Measurements from ENCODE around the gene STIM2.

STIM2 gene

GRCh38 chr4:26871611-26872010 is 11.0 kb downstream of the STIM2 start:
- POLR2A ChIA-PET: no interaction called here
- no peak for DNase-seq
- CTCF ChIA-PET: interaction anchor here (2.0 kb wide), 1 partner anchor 9 kb away, joined by 7 read pairs; no protein-coding TSS in a partner anchor
- Histone ChIP-seq H3K4me3 (ENCODE audit: control insufficient read depth in 1 of 7, extremely low read depth in 1 of 7, insufficient read depth in 4 of 7, low read depth in 2 of 7, low read length in 6 of 7) (no peak overlapping the region), H3K4me1 (ENCODE audit: control extremely low read depth in 1 of 4, control insufficient read depth in 4 of 4, insufficient read depth in 4 of 4, low read length in 3 of 4) (peaks cover 4 to 25% (median 16%) of the 10 kb centered on the region in 4 experiments), H3K27ac (ENCODE audit: insufficient read depth in 1 of 2, low read depth in 1 of 2, low read length in 2 of 2, poor library complexity in 1 of 2, severe bottlenecking in 2 of 2) (no peak overlapping the region), H3K9me3 (ENCODE audit: control extremely low read depth in 1 of 5, control insufficient read depth in 4 of 5, insufficient read depth in 2 of 5, low read depth in 1 of 5, low read length in 4 of 5) (no peaks in the 10 kb centered on the region), H3K36me3 (ENCODE audit: control insufficient read depth in 4 of 4, insufficient read depth in 4 of 4, low read length in 3 of 4) (no peaks in the 10 kb centered on the region), H3K27me3 (replicated peaks in 2 of 5; ENCODE audit: control insufficient read depth in 4 of 5, insufficient read depth in 5 of 5, low read length in 4 of 5) (no peaks in the 10 kb centered on the region)
- WGBS (ENCODE audit: insufficient coverage): 69% methylated on average over 2 of the region's 3 CpGs

DNA sequence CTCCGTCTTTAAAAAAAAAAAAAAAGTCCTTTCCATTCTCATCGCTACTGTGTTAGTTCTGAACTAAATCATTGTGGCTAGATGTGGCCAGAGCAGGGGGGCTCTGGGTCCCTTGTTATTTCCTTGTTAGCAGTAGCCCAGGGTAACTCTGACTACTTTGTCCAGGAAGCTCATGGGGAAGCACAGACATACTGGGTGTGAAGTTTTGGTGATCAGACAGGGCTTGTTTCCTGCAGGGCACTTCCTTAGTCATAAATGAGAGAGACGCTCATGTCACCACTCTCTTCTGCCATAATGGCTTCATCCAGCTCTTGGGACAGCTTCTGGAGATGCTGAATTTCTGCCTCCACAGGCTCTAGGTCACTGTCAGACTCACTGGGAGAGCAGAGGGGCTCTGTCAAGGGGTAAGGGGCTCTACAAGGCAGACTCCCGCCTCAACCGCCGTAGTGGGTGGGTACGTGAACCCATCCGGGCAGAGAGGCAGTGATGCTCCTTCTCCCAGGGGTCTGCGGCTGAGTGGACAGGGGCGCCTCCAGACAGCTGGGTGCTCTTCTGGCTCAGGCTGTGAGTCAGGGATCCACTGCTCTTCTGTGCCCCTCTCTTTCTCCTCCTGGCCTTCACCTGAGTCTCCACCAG is 12.9 kb downstream of the STIM2 start:
- no peak overlapping the region for H3K27ac ChIP-seq (ENCODE audit: insufficient read depth in 1 of 2, low read depth in 1 of 2, low read length in 2 of 2, poor library complexity in 1 of 2, severe bottlenecking in 2 of 2)
- peak; percentile 83 to 98 (median 96) for DNase-seq
- CTCF ChIA-PET: interaction anchor here (0.6 to 2.4 kb wide), 5 partner anchors 9 to 43 kb away, joined by 3 to 14 read pairs (median 3); no protein-coding TSS in a partner anchor
- H3K9me3 ChIP-seq (ENCODE audit: control extremely low read depth in 1 of 5, control insufficient read depth in 4 of 5, insufficient read depth in 2 of 5, low read depth in 1 of 5, low read length in 4 of 5): peaks cover 0 to 11% (median 2%) of the 10 kb centered on the region in 5 experiments
- peaks cover 0 to 4% (median under 1%) of the 10 kb centered on the region in 4 experiments for H3K36me3 ChIP-seq (ENCODE audit: control insufficient read depth in 4 of 4, insufficient read depth in 4 of 4, low read length in 3 of 4)
- POLR2A ChIA-PET: interaction anchor here (1.0 kb wide), 1 partner anchor 12 kb away, joined by 5 read pairs; no protein-coding TSS in a partner anchor
- peaks cover 0 to 18% (median 13%) of the 10 kb centered on the region in 4 experiments for H3K4me1 ChIP-seq (ENCODE audit: control extremely low read depth in 1 of 4, control insufficient read depth in 4 of 4, insufficient read depth in 4 of 4, low read length in 3 of 4)
- 89% methylated on average over 8 of the region's 10 CpGs for WGBS (ENCODE audit: insufficient coverage)
- H3K4me3 ChIP-seq (ENCODE audit: control insufficient read depth in 1 of 7, extremely low read depth in 1 of 7, insufficient read depth in 4 of 7, low read depth in 2 of 7, low read length in 6 of 7): no peak overlapping the region
- H3K27me3 ChIP-seq (replicated peaks in 2 of 5; ENCODE audit: control insufficient read depth in 4 of 5, insufficient read depth in 5 of 5, low read length in 4 of 5): no peaks in the 10 kb centered on the region

GRCh38 chr4:26874110-26874509 is 13.5 kb downstream of the STIM2 start:
- ChIA-PET CTCF (interaction anchor here (1.2 to 2.4 kb wide), 2 partner anchors 12 to 42 kb away, joined by 3 to 14 read pairs; no protein-coding TSS in a partner anchor), POLR2A (interaction anchor here (1.2 kb wide), 1 partner anchor 10 kb away, joined by 4 read pairs; no protein-coding TSS in a partner anchor)
- H3K27ac ChIP-seq (ENCODE audit: insufficient read depth in 1 of 2, low read depth in 1 of 2, low read length in 2 of 2, poor library complexity in 1 of 2, severe bottlenecking in 2 of 2): no peak overlapping the region
- no peaks in the 10 kb centered on the region for H3K27me3 ChIP-seq (replicated peaks in 2 of 5; ENCODE audit: control insufficient read depth in 4 of 5, insufficient read depth in 5 of 5, low read length in 4 of 5)
- no peak overlapping the region for H3K4me3 ChIP-seq (ENCODE audit: control insufficient read depth in 1 of 7, extremely low read depth in 1 of 7, insufficient read depth in 4 of 7, low read depth in 2 of 7, low read length in 6 of 7)
- H3K4me1 ChIP-seq (ENCODE audit: control extremely low read depth in 1 of 4, control insufficient read depth in 4 of 4, insufficient read depth in 4 of 4, low read length in 3 of 4): peaks cover 0 to 18% (median 13%) of the 10 kb centered on the region in 4 experiments
- peaks cover 0 to 5% (median 2%) of the 10 kb centered on the region in 4 experiments for H3K36me3 ChIP-seq (ENCODE audit: control insufficient read depth in 4 of 4, insufficient read depth in 4 of 4, low read length in 3 of 4)
- WGBS (ENCODE audit: insufficient coverage): 100% methylated on average over 5 of the region's 7 CpGs
- peaks cover 0 to 12% (median 3%) of the 10 kb centered on the region in 5 experiments for H3K9me3 ChIP-seq (ENCODE audit: control extremely low read depth in 1 of 5, control insufficient read depth in 4 of 5, insufficient read depth in 2 of 5, low read depth in 1 of 5, low read length in 4 of 5)
- no peak for DNase-seq

DNA sequence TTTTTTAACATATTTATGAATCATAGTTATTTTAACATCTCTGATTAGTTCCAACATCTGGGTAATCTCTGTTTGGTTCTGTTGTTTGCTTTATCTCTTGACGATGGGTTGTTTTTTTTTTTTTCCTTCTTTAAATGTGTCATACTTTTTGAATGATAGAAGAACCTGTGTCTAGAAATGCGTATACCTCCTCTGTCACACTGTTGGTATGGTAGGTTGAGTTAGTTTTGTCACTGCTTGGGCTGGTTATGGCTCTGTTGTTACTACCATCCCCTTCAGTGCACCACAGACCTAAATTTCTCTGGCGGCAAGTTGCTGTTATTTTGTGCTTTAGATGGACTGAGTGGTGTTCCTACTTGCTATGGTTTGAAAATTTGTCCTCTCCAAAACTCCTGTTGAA is 16.8 kb downstream of the STIM2 start:
- H3K36me3 ChIP-seq (ENCODE audit: control insufficient read depth in 4 of 4, insufficient read depth in 4 of 4, low read length in 3 of 4): peaks cover 0 to 5% (median 2%) of the 10 kb centered on the region in 4 experiments
- no peak for DNase-seq
- peaks cover 0 to 12% (median 3%) of the 10 kb centered on the region in 5 experiments for H3K9me3 ChIP-seq (ENCODE audit: control extremely low read depth in 1 of 5, control insufficient read depth in 4 of 5, insufficient read depth in 2 of 5, low read depth in 1 of 5, low read length in 4 of 5)
- ChIA-PET POLR2A (no interaction called here), CTCF (no interaction called here)
- no peaks in the 10 kb centered on the region for H3K27me3 ChIP-seq (replicated peaks in 2 of 5; ENCODE audit: control insufficient read depth in 4 of 5, insufficient read depth in 5 of 5, low read length in 4 of 5)
- H3K4me3 ChIP-seq (ENCODE audit: control insufficient read depth in 1 of 7, extremely low read depth in 1 of 7, insufficient read depth in 4 of 7, low read depth in 2 of 7, low read length in 6 of 7): no peak overlapping the region
- H3K27ac ChIP-seq (ENCODE audit: insufficient read depth in 1 of 2, low read depth in 1 of 2, low read length in 2 of 2, poor library complexity in 1 of 2, severe bottlenecking in 2 of 2): no peak overlapping the region
- peaks cover 0 to 19% (median 12%) of the 10 kb centered on the region in 4 experiments for H3K4me1 ChIP-seq (ENCODE audit: control extremely low read depth in 1 of 4, control insufficient read depth in 4 of 4, insufficient read depth in 4 of 4, low read length in 3 of 4)
- 100% methylated on average over 1 of the region's 3 CpGs for WGBS (ENCODE audit: insufficient coverage)

GRCh38 chr4:26877961-26878360 is 17.3 kb downstream of the STIM2 start:
- Histone ChIP-seq H3K27ac (ENCODE audit: insufficient read depth in 1 of 2, low read depth in 1 of 2, low read length in 2 of 2, poor library complexity in 1 of 2, severe bottlenecking in 2 of 2) (no peak overlapping the region), H3K36me3 (ENCODE audit: control insufficient read depth in 4 of 4, insufficient read depth in 4 of 4, low read length in 3 of 4) (peaks cover 0 to 5% (median 2%) of the 10 kb centered on the region in 4 experiments), H3K4me1 (ENCODE audit: control extremely low read depth in 1 of 4, control insufficient read depth in 4 of 4, insufficient read depth in 4 of 4, low read length in 3 of 4) (peaks cover 0 to 15% (median 8%) of the 10 kb centered on the region in 4 experiments), H3K4me3 (ENCODE audit: control insufficient read depth in 1 of 7, extremely low read depth in 1 of 7, insufficient read depth in 4 of 7, low read depth in 2 of 7, low read length in 6 of 7) (no peak overlapping the region), H3K9me3 (ENCODE audit: control extremely low read depth in 1 of 5, control insufficient read depth in 4 of 5, insufficient read depth in 2 of 5, low read depth in 1 of 5, low read length in 4 of 5) (peaks cover 0 to 12% (median 3%) of the 10 kb centered on the region in 5 experiments), H3K27me3 (replicated peaks in 2 of 5; ENCODE audit: control insufficient read depth in 4 of 5, insufficient read depth in 5 of 5, low read length in 4 of 5) (no peaks in the 10 kb centered on the region)
- ChIA-PET CTCF (no interaction called here), POLR2A (no interaction called here)
- WGBS (ENCODE audit: insufficient coverage): no CpG with 5 or more reads among the region's 3 CpGs
- no peak for DNase-seq

DNA sequence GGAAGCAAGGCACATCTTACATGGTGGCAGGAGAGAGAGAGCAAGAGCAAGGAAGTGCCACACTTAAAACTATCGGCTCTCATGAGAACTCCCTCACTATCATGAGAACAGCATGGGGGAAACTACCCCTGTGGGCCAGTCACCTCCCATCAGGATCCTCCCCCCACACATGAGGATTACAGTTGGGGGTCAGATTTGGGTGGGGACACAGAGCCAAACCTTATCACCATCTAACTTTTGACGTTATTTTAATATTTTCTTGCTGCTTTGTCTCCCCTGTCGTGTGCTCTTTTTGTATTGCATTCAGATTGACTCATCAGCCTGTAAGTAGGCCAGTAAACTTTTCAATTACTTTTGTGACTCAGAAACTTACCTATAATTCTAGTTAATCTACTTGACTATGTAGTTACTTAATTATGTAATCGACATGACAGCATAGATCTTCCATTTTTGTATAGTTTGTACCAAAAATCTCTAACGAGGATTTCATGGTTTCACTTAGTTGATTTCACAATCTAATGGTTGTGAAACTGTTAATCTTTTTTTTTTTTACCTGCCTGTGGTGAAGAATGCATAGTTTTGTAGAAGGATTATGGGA is 18.3 kb downstream of the STIM2 start:
- ChIA-PET CTCF (no interaction called here), POLR2A (no interaction called here)
- Histone ChIP-seq H3K27ac (ENCODE audit: insufficient read depth in 1 of 2, low read depth in 1 of 2, low read length in 2 of 2, poor library complexity in 1 of 2, severe bottlenecking in 2 of 2) (no peak overlapping the region), H3K27me3 (replicated peaks in 2 of 5; ENCODE audit: control insufficient read depth in 4 of 5, insufficient read depth in 5 of 5, low read length in 4 of 5) (no peaks in the 10 kb centered on the region), H3K36me3 (ENCODE audit: control insufficient read depth in 4 of 4, insufficient read depth in 4 of 4, low read length in 3 of 4) (peaks cover 0 to 5% (median 2%) of the 10 kb centered on the region in 4 experiments), H3K4me1 (ENCODE audit: control extremely low read depth in 1 of 4, control insufficient read depth in 4 of 4, insufficient read depth in 4 of 4, low read length in 3 of 4) (peaks cover 0 to 13% (median 4%) of the 10 kb centered on the region in 4 experiments), H3K9me3 (ENCODE audit: control extremely low read depth in 1 of 5, control insufficient read depth in 4 of 5, insufficient read depth in 2 of 5, low read depth in 1 of 5, low read length in 4 of 5) (peaks cover 0 to 12% (median 3%) of the 10 kb centered on the region in 5 experiments), H3K4me3 (ENCODE audit: control insufficient read depth in 1 of 7, extremely low read depth in 1 of 7, insufficient read depth in 4 of 7, low read depth in 2 of 7, low read length in 6 of 7) (no peak overlapping the region)
- 100% methylated on average over 1 of the region's 5 CpGs for WGBS (ENCODE audit: insufficient coverage)
- no peak for DNase-seq

- H3K27ac ChIP-seq (ENCODE audit: insufficient read depth in 1 of 2, low read depth in 1 of 2, low read length in 2 of 2, poor library complexity in 1 of 2, severe bottlenecking in 2 of 2): no peak overlapping the region
- WGBS (ENCODE audit: insufficient coverage): 100% methylated on average over 1 of the region's 2 CpGs
- H3K36me3 ChIP-seq (ENCODE audit: control insufficient read depth in 4 of 4, insufficient read depth in 4 of 4, low read length in 3 of 4): peaks cover 0 to 5% (median 2%) of the 10 kb centered on the region in 4 experiments
- no peak for DNase-seq
- no peak overlapping the region for H3K4me3 ChIP-seq (ENCODE audit: control insufficient read depth in 1 of 7, extremely low read depth in 1 of 7, insufficient read depth in 4 of 7, low read depth in 2 of 7, low read length in 6 of 7)
- H3K4me1 ChIP-seq (ENCODE audit: control extremely low read depth in 1 of 4, control insufficient read depth in 4 of 4, insufficient read depth in 4 of 4, low read length in 3 of 4): peaks cover 0 to 19% (median 11%) of the 10 kb centered on the region in 4 experiments
- ChIA-PET CTCF (interaction anchor here (1.1 kb wide), 1 partner anchor 13 kb away, joined by 4 read pairs; no protein-coding TSS in a partner anchor), POLR2A (no interaction called here)
- no peaks in the 10 kb centered on the region for H3K27me3 ChIP-seq (replicated peaks in 2 of 5; ENCODE audit: control insufficient read depth in 4 of 5, insufficient read depth in 5 of 5, low read length in 4 of 5)
- H3K9me3 ChIP-seq (ENCODE audit: control extremely low read depth in 1 of 5, control insufficient read depth in 4 of 5, insufficient read depth in 2 of 5, low read depth in 1 of 5, low read length in 4 of 5): peaks cover 0 to 12% (median 3%) of the 10 kb centered on the region in 5 experiments
These were observed 19.2 kb downstream of the STIM2 start for GRCh38 chr4:26879805-26880204.

All from common myeloid progenitor, CD34-positive (primary cell).